Ovary (tissue), 3 donors: ENCODE results near the gene USP49.

Experiments used
- CTCF ChIP-seq, 3 donors: fragments of 450-650 bp in 2 of 3; fragments of 200-600 bp in 1 of 3; IDR thresholded peaks; one replicate each; pipeline versions ENCODE4 v1.5.1 to v1.8.0; 2016 to 2022; ENCODE audit warnings: antibody characterized with exemption in 3 of 3, mild to moderate bottlenecking in 1 of 3
- EP300 ChIP-seq: sonication (generic); formaldehyde crosslinking; IDR thresholded peaks from one replicate; pipeline ENCODE4 v1.6.1; 2017; ENCODE audit warnings: antibody characterized with exemption
- POLR2A ChIP-seq: fragments of 450-650 bp; IDR thresholded peaks from one replicate; pipeline ENCODE4 v1.6.1; 2017; ENCODE audit warnings: antibody characterized with exemption, mild to moderate bottlenecking, moderate library complexity
- donor health status: DM: no; HTN: no; CAD: no.

DNA sequence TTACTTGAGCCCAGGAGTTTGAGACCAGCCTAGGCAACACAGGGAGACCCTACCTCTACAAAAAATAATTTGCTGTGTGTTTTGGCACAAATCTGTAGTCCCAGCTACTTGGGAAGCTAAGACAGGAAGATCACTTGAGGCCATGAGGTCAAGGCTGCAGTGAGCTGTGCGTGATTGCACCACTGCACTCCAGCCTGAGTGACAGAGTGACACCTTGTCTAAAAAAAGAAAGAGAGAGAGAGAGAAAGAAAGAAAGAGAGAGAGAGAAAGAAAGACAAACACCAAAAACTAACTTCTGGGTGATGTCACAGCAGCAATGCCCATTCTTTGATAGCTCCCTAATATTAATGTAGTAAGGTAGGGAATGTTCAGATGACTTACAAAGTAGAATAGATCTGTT lies 20.4 kb downstream of the USP49 start:
- TF ChIP-seq CTCF (IDR thresholded peaks at IDR 0.05) (no peak), POLR2A (no peak), EP300 (no peak)
